HG03280 (cell line): ENCODE measurements around the gene POU2F2.
"Not testable (repeated sequence)": the region's sequence is repeated elsewhere in the genome, so short reads cannot be mapped to it uniquely, and the experiment has no call there.

Experiments
- ATAC-seq: cut with Tn5 transposase; IDR thresholded peaks from one replicate; pipeline ENCODE4 v1.9.1; 2021; ENCODE audit warnings: mild to moderate bottlenecking, moderate library complexity; ENCODE audit not compliant: unreplicated experiment

POU2F2 gene

GRCh38 chr19:42066075-42066754, 66.0 kb downstream of the POU2F2 start:
- no peak for ATAC-seq

- ATAC-seq, result no peak
Observed at GRCh38 chr19:42065511-42065910, 66.7 kb downstream of the POU2F2 start.

GRCh38 chr19:42065051-42065450, 67.2 kb downstream of the POU2F2 start:
- no peak for ATAC-seq

GRCh38 chr19:42064432-42064831, 67.8 kb downstream of the POU2F2 start:
- no peak for ATAC-seq

GRCh38 chr19:42062381-42062780, 69.9 kb downstream of the POU2F2 start:
- ATAC-seq, result no peak

GRCh38 chr19:42060117-42060516, 72.1 kb downstream of the POU2F2 start:
- no peak for ATAC-seq

GRCh38 chr19:42059196-42059595, 73.0 kb downstream of the POU2F2 start:
- ATAC-seq, result no peak

- ATAC-seq, result no peak
Observed at GRCh38 chr19:42057846-42058245, 74.4 kb downstream of the POU2F2 start.

- no peak for ATAC-seq
Observed at GRCh38 chr19:42054205-42054604, 78.0 kb downstream of the POU2F2 start.

GRCh38 chr19:42053037-42053935, 79.0 kb downstream of the POU2F2 start:
- no peak for ATAC-seq

GRCh38 chr19:42052241-42052863, 79.9 kb downstream of the POU2F2 start:
- ATAC-seq, result no peak

GRCh38 chr19:42051166-42052115, 80.8 kb downstream of the POU2F2 start:
- ATAC-seq, result no peak

GRCh38 chr19:42048992-42049391, 83.3 kb downstream of the POU2F2 start:
- ATAC-seq, result no peak

GRCh38 chr19:42045575-42045974, 86.7 kb downstream of the POU2F2 start:
- no peak for ATAC-seq

- ATAC-seq, result no peak
Observed at GRCh38 chr19:42042455-42043170, 89.6 kb downstream of the POU2F2 start.

GRCh38 chr19:42040491-42040890, 91.8 kb downstream of the POU2F2 start:
- not testable (repeated sequence) for ATAC-seq

- ATAC-seq, result no peak
Observed at GRCh38 chr19:42040031-42040430, 92.2 kb downstream of the POU2F2 start.

- no peak for ATAC-seq
Observed at GRCh38 chr19:42038666-42039065, 93.6 kb downstream of the POU2F2 start.

GRCh38 chr19:42037649-42038048, 94.6 kb downstream of the POU2F2 start:
- ATAC-seq, result no peak
